AG10803 (cell line): ENCODE results near the gene DPYSL4.

Source experiments
- DNase-seq: peaks from one replicate; pipeline ENCODE4 v3.0.0; 2010; ENCODE audit warnings: low read depth
- H3K4me3 ChIP-seq: 2 replicates; pipeline ENCODE4 v1.5.1; 2011; ENCODE audit warnings: mild to moderate bottlenecking, low read length, control low read depth
- TF ChIP-seq, protein P1 (sequence below): conservative IDR thresholded peaks from 2 replicates; pipeline ENCODE4 v1.5.1; 2011; ENCODE audit warnings: mild to moderate bottlenecking, low read length, control low read depth, inconsistent platforms

DPYSL4 gene

DNA sequence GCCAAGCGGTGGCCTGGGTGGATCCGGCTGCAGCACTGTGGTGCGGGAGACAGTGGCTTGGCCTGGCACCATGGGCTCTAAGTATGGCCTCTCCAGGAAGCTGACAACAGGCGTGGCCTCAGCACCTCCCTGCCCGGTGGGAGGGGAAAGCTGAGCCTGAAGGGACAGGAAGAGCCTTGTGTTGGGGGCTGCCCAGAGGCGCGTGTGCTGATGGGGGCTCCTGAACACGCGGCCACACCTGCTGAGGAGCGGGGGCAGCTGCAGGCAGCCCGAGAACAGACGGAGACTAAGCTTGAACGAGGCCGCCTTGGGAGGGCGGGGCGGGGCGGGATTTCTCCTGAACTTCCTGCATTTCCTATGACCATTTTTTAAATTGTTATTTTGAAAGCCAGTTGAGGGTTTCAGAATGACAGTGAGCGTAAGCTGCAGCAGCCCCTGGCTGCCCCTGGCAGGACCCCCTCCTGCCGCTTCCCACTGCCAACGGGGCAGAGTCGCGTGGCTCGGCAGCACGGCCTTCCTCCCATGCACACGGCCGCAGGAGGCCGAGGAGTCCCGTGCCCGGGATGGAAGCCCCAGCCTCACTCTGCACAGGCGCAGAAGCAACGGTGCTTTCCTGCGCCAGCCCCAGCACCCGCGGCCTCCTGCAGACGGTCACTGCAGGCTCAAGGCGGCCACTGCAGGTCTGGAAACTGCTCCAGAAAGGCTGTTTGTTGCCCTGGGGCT, 43.2 kb downstream of the DPYSL4 start:
- no peak for DNase-seq
- TF ChIP-seq, protein P1, sequence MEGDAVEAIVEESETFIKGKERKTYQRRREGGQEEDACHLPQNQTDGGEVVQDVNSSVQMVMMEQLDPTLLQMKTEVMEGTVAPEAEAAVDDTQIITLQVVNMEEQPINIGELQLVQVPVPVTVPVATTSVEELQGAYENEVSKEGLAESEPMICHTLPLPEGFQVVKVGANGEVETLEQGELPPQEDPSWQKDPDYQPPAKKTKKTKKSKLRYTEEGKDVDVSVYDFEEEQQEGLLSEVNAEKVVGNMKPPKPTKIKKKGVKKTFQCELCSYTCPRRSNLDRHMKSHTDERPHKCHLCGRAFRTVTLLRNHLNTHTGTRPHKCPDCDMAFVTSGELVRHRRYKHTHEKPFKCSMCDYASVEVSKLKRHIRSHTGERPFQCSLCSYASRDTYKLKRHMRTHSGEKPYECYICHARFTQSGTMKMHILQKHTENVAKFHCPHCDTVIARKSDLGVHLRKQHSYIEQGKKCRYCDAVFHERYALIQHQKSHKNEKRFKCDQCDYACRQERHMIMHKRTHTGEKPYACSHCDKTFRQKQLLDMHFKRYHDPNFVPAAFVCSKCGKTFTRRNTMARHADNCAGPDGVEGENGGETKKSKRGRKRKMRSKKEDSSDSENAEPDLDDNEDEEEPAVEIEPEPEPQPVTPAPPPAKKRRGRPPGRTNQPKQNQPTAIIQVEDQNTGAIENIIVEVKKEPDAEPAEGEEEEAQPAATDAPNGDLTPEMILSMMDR = no peak
- H3K4me3 ChIP-seq = no peak overlapping the region

DNA sequence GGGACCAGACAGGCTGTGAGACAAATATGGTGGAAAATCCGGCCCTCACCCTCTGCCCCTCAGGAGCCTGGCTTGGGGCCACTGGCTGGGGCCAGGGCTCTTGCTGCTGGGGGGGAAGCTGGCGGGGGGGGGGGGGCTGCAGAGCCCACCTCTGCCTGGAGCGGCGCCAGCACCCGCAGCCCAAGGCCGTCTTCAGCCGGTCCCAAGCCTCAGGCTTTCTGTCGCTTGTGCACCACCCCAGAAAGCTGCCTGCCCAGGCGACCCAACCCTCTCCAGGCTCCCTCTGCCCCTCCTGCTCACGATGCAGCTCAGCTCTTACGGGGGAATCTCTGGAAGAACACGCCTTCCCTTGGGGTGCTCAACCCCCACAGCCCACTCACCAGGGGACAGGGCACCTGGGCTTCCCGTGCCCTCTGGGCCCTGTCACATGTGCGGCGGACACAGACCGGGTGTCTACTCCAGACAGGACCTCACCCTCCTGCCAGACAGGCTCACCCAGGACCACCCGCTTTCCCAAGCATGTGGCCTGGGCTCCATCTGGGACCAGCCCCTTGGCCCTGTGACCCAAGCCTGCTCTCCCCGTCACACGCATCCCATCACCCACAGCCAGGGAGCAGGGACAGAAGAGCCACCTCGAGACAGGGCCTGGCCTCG, 43.9 kb downstream of the DPYSL4 start:
- TF ChIP-seq, protein P1 = no peak
- H3K4me3 ChIP-seq = no peak overlapping the region
- no peak for DNase-seq

DNA sequence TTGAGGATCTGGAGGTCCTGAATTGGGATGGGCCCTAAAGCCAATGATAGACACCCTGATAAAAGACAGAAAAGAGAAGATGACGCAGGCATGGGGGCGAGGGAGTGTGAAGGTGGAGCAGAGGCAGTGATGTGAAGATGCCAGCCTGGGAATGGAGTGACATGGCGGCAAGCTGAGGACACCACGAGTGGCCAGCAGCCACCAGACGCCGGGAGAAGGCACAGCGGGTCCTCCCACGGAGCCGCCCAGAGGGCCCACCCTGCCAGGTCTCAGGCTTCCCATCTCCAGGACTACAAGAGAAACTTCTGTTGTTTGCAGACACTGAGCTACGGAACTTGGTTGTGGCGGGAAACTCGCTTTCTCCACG, 44.9 kb downstream of the DPYSL4 start:
- DNase-seq = no peak
- no peak overlapping the region for H3K4me3 ChIP-seq
- TF ChIP-seq, protein P1 = no peak

DNA sequence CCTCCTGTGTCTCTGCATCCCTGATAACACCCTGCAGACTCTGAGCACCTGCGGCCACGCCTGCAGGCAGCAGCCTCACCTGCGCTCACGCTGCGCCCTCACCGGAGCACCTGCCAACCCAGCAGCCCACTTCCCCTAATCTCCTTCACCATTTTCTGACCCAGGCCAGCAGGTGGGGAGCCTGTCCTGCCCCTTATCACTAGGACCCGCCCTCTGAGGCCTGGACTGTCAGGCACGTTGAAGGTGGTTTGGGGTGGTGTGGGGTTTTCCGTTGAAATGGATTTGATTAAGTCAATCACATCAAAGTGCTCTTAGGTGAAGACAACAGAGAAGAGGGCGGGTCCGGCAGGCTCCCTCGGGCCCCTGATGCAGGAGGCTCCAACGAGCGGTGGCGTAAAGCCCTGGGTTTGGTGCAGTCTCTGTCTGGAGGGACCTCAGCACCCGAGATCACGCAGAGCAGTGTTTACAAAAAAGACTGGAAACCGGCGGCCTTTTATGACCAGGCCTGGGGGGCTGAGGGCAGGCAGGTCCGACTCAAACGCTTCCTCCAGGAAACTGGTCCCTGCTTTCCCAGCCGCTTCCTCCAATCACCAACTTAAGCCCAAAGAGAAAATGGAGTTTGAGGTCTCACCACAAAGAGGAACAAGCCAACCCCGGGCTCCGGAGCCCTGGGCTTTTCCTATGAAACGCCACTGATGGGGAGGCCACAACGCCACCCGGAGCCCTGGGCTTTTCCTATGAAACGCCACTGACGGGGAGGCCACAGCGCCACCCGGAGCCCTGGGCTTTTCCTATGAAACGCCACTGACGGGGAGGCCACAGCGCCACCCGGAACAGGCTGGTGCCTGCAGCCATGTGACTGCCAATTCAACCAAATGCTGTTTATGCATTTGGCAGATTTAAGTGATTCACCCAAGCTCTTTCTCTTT, 45.5 kb downstream of the DPYSL4 start:
- TF ChIP-seq, protein P1 = no peak
- no peak for DNase-seq
- no peak overlapping the region for H3K4me3 ChIP-seq

DNA sequence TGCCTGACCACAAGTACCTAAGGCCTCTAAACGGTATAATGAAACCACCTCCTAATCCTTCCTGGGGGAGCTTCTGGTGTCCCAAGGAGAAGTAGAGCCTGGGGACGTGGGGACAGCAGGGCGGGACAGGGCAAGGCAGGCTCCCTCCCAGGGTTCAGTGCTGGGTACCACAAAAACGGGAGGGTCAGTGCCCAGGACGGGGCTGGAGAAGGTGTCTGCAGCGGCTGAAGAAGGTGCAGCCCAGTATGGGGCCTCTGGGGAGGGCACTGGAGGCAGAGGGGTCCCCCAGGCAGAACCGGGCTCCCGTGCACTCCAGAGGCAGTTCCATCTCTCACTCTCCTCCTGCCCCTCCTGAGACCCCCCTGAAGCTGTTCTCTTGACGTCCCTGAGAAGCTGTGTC, 46.2 kb downstream of the DPYSL4 start:
- TF ChIP-seq, protein P1 = no peak
- no peak for DNase-seq
- no peak overlapping the region for H3K4me3 ChIP-seq

DNA sequence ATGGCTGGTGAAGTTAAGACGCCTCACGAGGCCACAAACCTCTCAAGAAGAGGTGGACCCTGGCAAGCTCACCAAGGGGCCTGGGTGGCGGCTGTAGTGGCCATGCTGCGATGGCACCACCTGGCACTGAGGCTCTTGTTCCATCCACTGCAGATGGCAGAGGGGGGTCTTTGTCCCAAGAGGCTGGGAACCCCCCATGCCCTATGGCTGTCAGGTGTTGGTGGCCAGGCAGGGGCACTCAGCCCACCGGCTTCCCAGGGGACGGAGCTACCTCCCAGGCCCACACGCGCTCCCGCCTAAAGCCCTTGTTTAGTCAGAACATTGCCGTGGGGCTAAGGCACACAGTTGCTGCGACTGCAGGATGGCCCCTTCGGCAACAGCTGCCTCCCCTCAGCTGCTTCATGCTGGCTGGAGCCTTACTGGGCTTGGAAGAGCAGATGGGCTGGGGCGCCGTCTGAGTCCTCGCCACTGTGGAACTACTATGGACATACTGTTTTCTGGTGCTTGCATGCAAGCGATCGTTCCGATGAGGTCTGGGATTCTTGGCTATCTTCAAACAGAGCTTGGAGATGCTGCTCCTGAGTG, 46.8 kb downstream of the DPYSL4 start:
- no peak overlapping the region for H3K4me3 ChIP-seq
- TF ChIP-seq, protein P1 = no peak
- DNase-seq = no peak
